Ascending aorta (tissue), 2 donors: Measurements from ENCODE around the gene ATP1A2. TPM values are rescaled to one million over a fixed set of nuclear protein-coding genes. Genes with fewer than 3 reads are reported as not detected.

Source experiments
- DNase-seq, 2 donors: peaks; one replicate each; pipeline ENCODE4 v3.0.0-alpha.2; 2019; ENCODE audit warnings: low spot score in 2 of 2
- H3K27ac ChIP-seq, 2 donors: fragments of 200-600 bp; sonication (generic); one replicate each; pipeline ENCODE4 v1.5.1; 2016 to 2017; ENCODE audit warnings: mild to moderate bottlenecking in 1 of 2
- H3K27me3 ChIP-seq: fragments of 200-600 bp; sonication (generic); one replicate; pipeline ENCODE4 v1.5.1; 2017
- H3K36me3 ChIP-seq, 2 donors: fragments of 200-600 bp; sonication (generic); one replicate each; pipeline ENCODE4 v1.5.1; 2016
- H3K4me1 ChIP-seq, 2 donors: fragments of 200-600 bp; sonication (generic); one replicate each; pipeline ENCODE4 v1.5.1; 2016 to 2017; ENCODE audit warnings: mild to moderate bottlenecking in 1 of 2
- H3K4me3 ChIP-seq, 2 donors: fragments of 200-600 bp; sonication (generic); one replicate each; pipeline ENCODE4 v1.5.1; 2016 to 2017; ENCODE audit warnings: mild to moderate bottlenecking in 1 of 2
- H3K9me3 ChIP-seq, 2 donors: fragments of 200-600 bp; sonication (generic); one replicate each; pipeline ENCODE4 v1.5.1; 2016
- intact Hi-C: fragments of 100-400 bp; cut with DNase I; formaldehyde crosslinking; loops from one replicate; pipeline ENCODE4 v1.15.1; 2023
- total RNA-seq: library from RNA; depleted of rRNA; stranded (reverse); fragments of >200 nt; gene quantifications from one replicate; pipeline ENCODE4 v1.1.0, GENCODE V29; 2016
- TF ChIP-seq, protein P1 (sequence below), 3 experiments: fragments of 200-600 bp in 2 of 3; fragments of 450-650 bp in 1 of 3; sonication (generic) in 2 of 3; IDR thresholded peaks; one replicate each; pipeline ENCODE4 v1.5.1; 2016 to 2019; ENCODE audit warnings: antibody characterized with exemption in 3 of 3, mild to moderate bottlenecking in 1 of 3, moderate library complexity in 1 of 3

ATP1A2 gene
- total RNA-seq, 1 donor from 2014 or later: 316 TPM

DNA sequence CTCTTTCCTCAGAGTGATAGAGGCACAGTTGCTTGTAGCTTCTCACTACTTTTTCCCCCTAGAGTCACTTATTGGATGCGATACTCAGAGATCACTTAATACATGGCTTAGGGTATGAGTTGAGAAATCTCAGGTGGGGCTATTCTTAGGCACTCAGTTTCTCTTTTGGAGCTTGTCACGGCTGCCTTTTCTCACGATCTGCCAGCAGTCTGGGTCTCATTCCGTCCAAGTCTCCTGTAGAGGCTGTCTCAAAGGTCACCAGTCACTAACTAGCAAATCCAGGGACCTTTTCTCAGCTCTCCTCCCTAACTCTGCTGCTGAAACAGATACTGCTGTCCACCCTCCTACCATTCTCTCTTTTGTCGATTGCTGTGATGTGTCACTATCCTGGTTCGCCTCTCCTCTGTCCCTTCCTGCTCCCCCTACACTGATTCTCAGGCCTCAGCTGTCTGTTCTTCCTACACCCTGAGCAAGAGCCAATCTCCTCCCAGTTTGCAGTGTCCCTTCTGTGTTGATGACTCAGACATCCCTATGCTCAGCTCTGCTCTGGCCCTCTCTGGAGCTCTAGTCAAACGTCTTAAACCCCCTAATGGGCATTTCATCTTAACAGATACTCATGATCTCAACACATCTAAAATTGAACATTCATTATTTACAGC lies 12.4 kb downstream of the ATP1A2 start:
- H3K4me1 ChIP-seq: peaks cover 10 to 36% of the 10 kb centered on the region in 2 donors
- peak overlapping the region; percentile 58 to 86 for H3K27ac ChIP-seq

DNA sequence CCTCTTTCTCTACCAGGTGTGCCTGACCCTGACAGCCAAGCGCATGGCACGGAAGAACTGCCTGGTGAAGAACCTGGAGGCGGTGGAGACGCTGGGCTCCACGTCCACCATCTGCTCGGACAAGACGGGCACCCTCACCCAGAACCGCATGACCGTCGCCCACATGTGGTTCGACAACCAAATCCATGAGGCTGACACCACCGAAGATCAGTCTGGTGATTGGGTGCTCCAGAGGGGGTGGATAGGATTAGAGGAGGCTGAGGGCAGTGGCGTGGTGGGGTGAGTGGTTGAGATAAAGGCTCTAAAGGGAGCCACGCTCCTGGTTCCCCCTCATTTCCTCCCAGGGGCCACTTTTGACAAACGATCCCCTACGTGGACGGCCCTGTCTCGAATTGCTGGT lies 13.1 kb downstream of the ATP1A2 start:
- DNase-seq: no peak
- TF ChIP-seq, protein P1, sequence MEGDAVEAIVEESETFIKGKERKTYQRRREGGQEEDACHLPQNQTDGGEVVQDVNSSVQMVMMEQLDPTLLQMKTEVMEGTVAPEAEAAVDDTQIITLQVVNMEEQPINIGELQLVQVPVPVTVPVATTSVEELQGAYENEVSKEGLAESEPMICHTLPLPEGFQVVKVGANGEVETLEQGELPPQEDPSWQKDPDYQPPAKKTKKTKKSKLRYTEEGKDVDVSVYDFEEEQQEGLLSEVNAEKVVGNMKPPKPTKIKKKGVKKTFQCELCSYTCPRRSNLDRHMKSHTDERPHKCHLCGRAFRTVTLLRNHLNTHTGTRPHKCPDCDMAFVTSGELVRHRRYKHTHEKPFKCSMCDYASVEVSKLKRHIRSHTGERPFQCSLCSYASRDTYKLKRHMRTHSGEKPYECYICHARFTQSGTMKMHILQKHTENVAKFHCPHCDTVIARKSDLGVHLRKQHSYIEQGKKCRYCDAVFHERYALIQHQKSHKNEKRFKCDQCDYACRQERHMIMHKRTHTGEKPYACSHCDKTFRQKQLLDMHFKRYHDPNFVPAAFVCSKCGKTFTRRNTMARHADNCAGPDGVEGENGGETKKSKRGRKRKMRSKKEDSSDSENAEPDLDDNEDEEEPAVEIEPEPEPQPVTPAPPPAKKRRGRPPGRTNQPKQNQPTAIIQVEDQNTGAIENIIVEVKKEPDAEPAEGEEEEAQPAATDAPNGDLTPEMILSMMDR (IDR thresholded peaks at IDR 0.05): no peak
- Histone ChIP-seq H3K36me3 (peaks cover 27 to 68% of the 10 kb centered on the region in 2 donors), H3K27me3 (no peaks in the 10 kb centered on the region), H3K4me1 (peaks cover 10 to 36% of the 10 kb centered on the region in 2 donors), H3K27ac (peak overlapping the region; percentile 58 to 86), H3K9me3 (no peaks in the 10 kb centered on the region), H3K4me3 (no peak overlapping the region)
- intact Hi-C loops: no loop called here

More for the DNA sequence above, 12.4 kb downstream of the ATP1A2 start:
- intact Hi-C loops: no loop called here
- TF ChIP-seq, protein P1 (IDR thresholded peaks at IDR 0.05): no peak
- no peak for DNase-seq
- Histone ChIP-seq H3K4me3 (no peak overlapping the region), H3K9me3 (no peaks in the 10 kb centered on the region), H3K36me3 (peaks cover 31 to 74% of the 10 kb centered on the region in 2 donors), H3K27me3 (no peaks in the 10 kb centered on the region)

DNA sequence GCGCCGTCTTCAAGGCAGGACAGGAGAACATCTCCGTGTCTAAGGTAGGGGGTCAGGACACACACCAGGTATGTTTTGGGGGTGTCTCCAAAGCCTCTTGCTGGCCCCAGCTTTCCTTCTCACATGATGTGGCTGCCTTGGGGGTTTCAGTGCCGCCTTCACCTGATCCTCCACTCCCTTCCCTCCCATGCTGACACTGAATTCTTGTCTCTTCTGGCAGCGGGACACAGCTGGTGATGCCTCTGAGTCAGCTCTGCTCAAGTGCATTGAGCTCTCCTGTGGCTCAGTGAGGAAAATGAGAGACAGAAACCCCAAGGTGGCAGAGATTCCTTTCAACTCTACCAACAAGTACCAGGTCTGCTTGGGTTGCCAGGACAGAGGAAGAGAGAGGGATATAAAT lies 13.5 kb downstream of the ATP1A2 start:
- peaks cover 27 to 65% of the 10 kb centered on the region in 2 donors for H3K36me3 ChIP-seq
- peaks cover 10 to 34% of the 10 kb centered on the region in 2 donors for H3K4me1 ChIP-seq
- peak overlapping the region; percentile 58 to 86 for H3K27ac ChIP-seq
- intact Hi-C loops: no loop called here
- TF ChIP-seq, protein P1 (IDR thresholded peaks at IDR 0.05): no peak
- no peak overlapping the region for H3K4me3 ChIP-seq
- no peak for DNase-seq
- H3K9me3 ChIP-seq: no peaks in the 10 kb centered on the region
- H3K27me3 ChIP-seq: no peaks in the 10 kb centered on the region

DNA sequence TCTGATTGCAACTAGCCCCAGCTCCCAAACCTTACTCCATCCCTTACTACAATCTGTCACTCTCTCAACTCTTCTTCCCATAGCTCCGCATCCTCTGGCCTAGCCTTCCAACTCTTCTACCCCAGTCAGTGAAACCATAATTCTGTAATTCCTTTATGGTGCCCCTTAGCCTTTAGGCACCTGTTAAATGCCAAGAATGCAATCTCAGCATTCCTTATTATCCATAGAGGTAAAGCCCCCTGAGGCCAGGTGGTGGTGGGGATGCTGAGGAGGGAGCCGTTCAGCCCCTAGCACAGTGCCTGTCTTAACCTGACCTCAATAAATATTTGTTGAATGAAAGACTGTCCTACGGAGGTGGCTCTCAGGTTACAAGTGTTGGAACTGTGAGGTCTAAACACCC lies 14.0 kb downstream of the ATP1A2 start:
- no peaks in the 10 kb centered on the region for H3K27me3 ChIP-seq
- peaks cover 10 to 29% of the 10 kb centered on the region in 2 donors for H3K4me1 ChIP-seq
- H3K36me3 ChIP-seq: peaks cover 30 to 61% of the 10 kb centered on the region in 2 donors

DNA sequence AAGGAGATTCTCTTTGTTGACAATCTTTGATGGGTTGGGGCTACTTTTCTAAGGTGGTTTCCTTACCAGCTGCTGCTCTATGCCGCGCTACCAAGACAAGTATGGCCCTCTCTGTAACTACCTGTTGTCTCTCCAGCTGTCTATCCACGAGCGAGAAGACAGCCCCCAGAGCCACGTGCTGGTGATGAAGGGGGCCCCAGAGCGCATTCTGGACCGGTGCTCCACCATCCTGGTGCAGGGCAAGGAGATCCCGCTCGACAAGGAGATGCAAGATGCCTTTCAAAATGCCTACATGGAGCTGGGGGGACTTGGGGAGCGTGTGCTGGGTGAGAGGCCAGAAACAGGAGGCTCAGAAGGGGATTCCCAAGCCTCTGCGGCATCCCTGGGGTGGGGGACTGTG lies 14.4 kb downstream of the ATP1A2 start:
- Histone ChIP-seq H3K9me3 (no peaks in the 10 kb centered on the region), H3K27me3 (no peaks in the 10 kb centered on the region), H3K4me3 (no peak overlapping the region), H3K27ac (peak overlapping the region; percentile 86 to 96), H3K4me1 (peaks cover 10 to 27% of the 10 kb centered on the region in 2 donors), H3K36me3 (peaks cover 33 to 64% of the 10 kb centered on the region in 2 donors)
- TF ChIP-seq, protein P1 (IDR thresholded peaks at IDR 0.05): no peak
- DNase-seq: no peak
- intact Hi-C loops: loop anchor here (2.0 kb wide), 1 partner anchor 25 kb away; no protein-coding TSS in a partner anchor

More for the DNA sequence above, 14.0 kb downstream of the ATP1A2 start:
- intact Hi-C loops: no loop called here
- H3K4me3 ChIP-seq: no peak overlapping the region
- no peaks in the 10 kb centered on the region for H3K9me3 ChIP-seq
- TF ChIP-seq, protein P1 (IDR thresholded peaks at IDR 0.05): no peak
- H3K27ac ChIP-seq: peak overlapping the region; percentile 86 to 96
- DNase-seq: no peak
